ENCODE data around the gene THSD7A. TPM values are rescaled to one million over a fixed set of nuclear protein-coding genes. Genes with fewer than 3 reads are reported as not detected.

Gene THSD7A
- total and polyA plus RNA-seq, 2 of the 8 experiments (the other 6 are each of a cell fraction or from before 2014, with no cell fraction given) = 0.44 to 1.2 TPM

DNA sequence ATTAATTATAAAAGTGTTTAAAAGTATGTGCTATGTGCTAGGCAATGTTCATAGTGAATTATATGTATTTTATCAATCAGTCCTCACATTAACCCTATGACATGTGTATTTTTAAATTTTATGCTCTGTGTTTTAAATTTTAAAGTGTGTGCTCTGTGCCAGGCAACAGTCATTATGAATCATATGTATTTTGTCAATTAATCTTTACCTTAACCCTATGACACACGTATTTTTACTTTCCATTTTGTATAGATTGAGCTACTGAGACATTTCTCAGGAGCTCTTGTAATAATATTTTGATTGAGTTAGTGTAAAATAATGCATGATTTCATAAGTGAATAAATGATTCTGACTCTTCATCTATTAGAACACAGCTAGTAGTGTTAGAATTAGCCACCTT lies 117.8 kb downstream of the THSD7A start:
- TF ChIP-seq SUZ12 (IDR thresholded peaks at IDR 0.05; ENCODE audit: low read length) = no peak
- TF ChIP-seq ASH2L (IDR thresholded peaks at IDR 0.05; ENCODE audit: low read length) = no peak
- TF ChIP-seq CTBP2 (IDR thresholded peaks at IDR 0.05; ENCODE audit: borderline replicate concordance, insufficient read depth, insufficient read length, low read length) = no peak
- CTCF ChIA-PET (ENCODE audit: partially characterized antibody) = interaction anchor here (1.0 kb wide), 1 partner anchor 12 kb away, joined by 3 read pairs; no protein-coding TSS in a partner anchor

More for the DNA sequence above, 117.8 kb downstream of the THSD7A start:
- H2BK12ac ChIP-seq (ENCODE audit: low read depth, low read length) = no peak overlapping the region
- no peak overlapping the region for H3K56ac ChIP-seq (replicated peaks; ENCODE audit: insufficient read length, low read depth, low read length)
- no peak overlapping the region for H3K4ac ChIP-seq (replicated peaks; ENCODE audit: insufficient read length, low read depth, low read length)
- no peak overlapping the region for H2AFZ ChIP-seq (ENCODE audit: low read length)
- H3K9ac ChIP-seq (replicated peaks in 1 of 4; ENCODE audit: extremely low read depth in 1 of 4, low read depth in 3 of 4, low read length in 3 of 4) = no peak overlapping the region
- POLR2A ChIA-PET (ENCODE audit: partially characterized antibody) = no interaction called here
- H2BK5ac ChIP-seq (ENCODE audit: low read depth, low read length) = no peak overlapping the region
- peaks cover 0 to 2% (median 0%) of the 10 kb centered on the region in 4 experiments; a peak in 1 of 7 replicates for H3K4me1 ChIP-seq (replicated peaks in 1 of 4; ENCODE audit: control insufficient read depth in 3 of 4, insufficient read depth in 4 of 4, low read length in 3 of 4)
- H3K4me3 ChIP-seq (ENCODE audit: extremely low read depth in 1 of 4, insufficient read depth in 2 of 4, low read depth in 3 of 4, low read length in 4 of 4) = no peak overlapping the region
- no peak overlapping the region for H3K23ac ChIP-seq (ENCODE audit: insufficient read length)
- no peak overlapping the region for H3K14ac ChIP-seq (ENCODE audit: insufficient read length)
- no peaks in the 10 kb centered on the region for H3K79me2 ChIP-seq (ENCODE audit: control insufficient read depth in 1 of 2, insufficient read depth in 2 of 2, low read length in 2 of 2)
- H3K79me1 ChIP-seq (ENCODE audit: low read depth, low read length) = no peaks in the 10 kb centered on the region
- no peak overlapping the region for H3K27ac ChIP-seq (ENCODE audit: low read depth, low read length)
- no peak overlapping the region for H4K91ac ChIP-seq (replicated peaks; ENCODE audit: insufficient read length, low read length)
- FAIRE-seq (no peak), DNase-seq (ENCODE audit: low read depth in 1 of 2, low spot score in 2 of 2) (no peak)
- H2AK5ac ChIP-seq (ENCODE audit: low read depth, low read length) = no peak overlapping the region
- no peak overlapping the region for H3K18ac ChIP-seq (ENCODE audit: extremely low read depth, low read length)
- H2BK15ac ChIP-seq (ENCODE audit: low read length) = no peak overlapping the region
- no peaks in the 10 kb centered on the region for H3K23me2 ChIP-seq (ENCODE audit: low read depth, low read length)
- H4K8ac ChIP-seq (ENCODE audit: extremely low read depth, insufficient read depth, low read length) = no peak overlapping the region
- no peak overlapping the region for H2BK20ac ChIP-seq (ENCODE audit: low read length)
- no peaks in the 10 kb centered on the region for H3K9me3 ChIP-seq (ENCODE audit: insufficient read depth in 2 of 2, low read depth in 1 of 2, low read length in 1 of 2)
- no peak overlapping the region for H4K5ac ChIP-seq (ENCODE audit: insufficient read length, low read depth, low read length)
- 81% methylated on average over 1 of the region's 1 CpG; no CpG with 5 or more reads in 1 of the 2 experiments for WGBS, 2 experiments (ENCODE audit: extremely low coverage in 1 of 2, insufficient coverage in 1 of 2, insufficient read length in 1 of 2, insufficient replicate concordance in 2 of 2, low coverage in 1 of 2, low lambda C conversion rate in 2 of 2, missing lambda C conversion rate in 1 of 2)
- H3K4me2 ChIP-seq (ENCODE audit: insufficient read depth in 1 of 2, low read depth in 2 of 2, low read length in 2 of 2) = no peak overlapping the region
- H3K36me3 ChIP-seq (ENCODE audit: control insufficient read depth in 2 of 4, insufficient read depth in 4 of 4, low read length in 3 of 4) = no peaks in the 10 kb centered on the region
- no peak overlapping the region for H2BK120ac ChIP-seq (replicated peaks; ENCODE audit: low read depth, low read length)
- no peaks in the 10 kb centered on the region for H4K20me1 ChIP-seq (replicated peaks in 1 of 2; ENCODE audit: control insufficient read depth in 1 of 2, insufficient read depth in 2 of 2, low read length in 2 of 2)
- peaks cover 0 to 1% (median 0%) of the 10 kb centered on the region in 4 experiments; a peak in 1 of 7 replicates for H3K27me3 ChIP-seq (replicated peaks in 1 of 4; ENCODE audit: control insufficient read depth in 3 of 4, extremely low read depth in 1 of 4, insufficient read depth in 3 of 4, low read length in 3 of 4)

All from H1 (cell line).